CD14-positive monocyte (primary cell): ENCODE data around the gene TOMM20. TPM values are rescaled to one million over a fixed set of nuclear protein-coding genes. Genes with fewer than 3 reads are reported as not detected.
"Not testable (repeated sequence)": the region's sequence is repeated elsewhere in the genome, so short reads cannot be mapped to it uniquely, and the experiment has no call there.

ENCODE experiments used
- DNase-seq, 3 donors: peaks; one replicate each; pipeline ENCODE4 v3.0.0-alpha.2; 2011 to 2022
- H2AFZ ChIP-seq: 2 replicates; pipeline ENCODE4 v1.6.0; 2012; ENCODE audit warnings: mild to moderate bottlenecking, low read depth, low read length, inconsistent platforms; ENCODE audit not compliant: insufficient read depth, poor library complexity, severe bottlenecking
- H3K27ac ChIP-seq, 2 donors: 1 replicate in 1 of 2; 2 replicates in 1 of 2; pipeline ENCODE4 v1.5.1; 2012 to 2013; ENCODE audit warnings: low read length in 2 of 2, control low read depth in 1 of 2, inconsistent platforms in 1 of 2, low read depth in 1 of 2, mild to moderate bottlenecking in 1 of 2
- H3K27me3 ChIP-seq, 2 donors: one replicate each; pipeline versions ENCODE4 v1.6.0 to v1.6.1; 2011 to 2013; ENCODE audit warnings: low read length in 2 of 2; ENCODE audit not compliant: control insufficient read depth in 2 of 2, insufficient read depth in 2 of 2
- H3K36me3 ChIP-seq, 2 donors: replicated peaks in 1 of 2; 1 replicate in 1 of 2; 2 replicates in 1 of 2; pipeline versions ENCODE4 v1.5.1 to v1.6.1; 2012 to 2013; ENCODE audit warnings: low read length in 2 of 2, control low read depth in 1 of 2, inconsistent platforms in 1 of 2, mild to moderate bottlenecking in 1 of 2; ENCODE audit not compliant: insufficient read depth in 2 of 2, control insufficient read depth in 1 of 2
- H3K4me1 ChIP-seq, 2 donors: 1 replicate in 1 of 2; 2 replicates in 1 of 2; pipeline versions ENCODE4 v1.5.1 to v1.6.1; 2012 to 2013; ENCODE audit warnings: low read length in 2 of 2, control low read depth in 1 of 2, inconsistent platforms in 1 of 2, mild to moderate bottlenecking in 1 of 2, moderate library complexity in 1 of 2; ENCODE audit not compliant: insufficient read depth in 2 of 2, control insufficient read depth in 1 of 2
- H3K4me2 ChIP-seq: replicated peaks from 2 replicates; pipeline ENCODE3; 2012; ENCODE audit warnings: low read length, moderate library complexity, mild to moderate bottlenecking; ENCODE audit not compliant: poor library complexity, severe bottlenecking; ENCODE audit errors: extremely low read depth
- H3K4me3 ChIP-seq, 3 experiments: fragments of 200-600 bp in 1 of 3; sonication (generic) in 1 of 3; replicated peaks in 1 of 3; 1 replicate in 2 of 3; 2 replicates in 1 of 3; pipeline ENCODE4 v1.5.1; 2011 to 2013; ENCODE audit warnings: low read length in 3 of 3, mild to moderate bottlenecking in 3 of 3, control low read depth in 2 of 3, low read depth in 2 of 3, inconsistent platforms in 1 of 3, moderate library complexity in 1 of 3
- H3K79me2 ChIP-seq: 2 replicates; pipeline ENCODE4 v1.6.0; 2012; ENCODE audit warnings: mild to moderate bottlenecking, control low read depth, inconsistent platforms, low read length, moderate library complexity; ENCODE audit not compliant: insufficient read depth
- H3K9ac ChIP-seq: 2 replicates; pipeline ENCODE4 v1.6.0; 2017; ENCODE audit warnings: low read length, mild to moderate bottlenecking; ENCODE audit not compliant: insufficient read depth, poor library complexity, severe bottlenecking
- H3K9me3 ChIP-seq, 2 donors: replicated peaks in 1 of 2; 1 replicate in 1 of 2; 2 replicates in 1 of 2; pipeline versions ENCODE4 v1.5.1 to v1.6.1; 2012 to 2013; ENCODE audit warnings: low read length in 2 of 2, control low read depth in 1 of 2; ENCODE audit not compliant: control insufficient read depth in 1 of 2, insufficient read depth in 1 of 2
- H4K20me1 ChIP-seq: 2 replicates; pipeline ENCODE4 v1.6.0; 2012; ENCODE audit warnings: mild to moderate bottlenecking, low read length, control low read depth, moderate library complexity; ENCODE audit not compliant: insufficient read depth
- H3K27ac Mint-ChIP-seq, 7 donors: one replicate each; pipeline ENCODE4 v1.8.0; 2020; ENCODE audit warnings: mild to moderate bottlenecking in 7 of 7, mixed read lengths in 7 of 7, moderate library complexity in 6 of 7, inconsistent platforms in 2 of 7
- H3K27me3 Mint-ChIP-seq, 3 donors: one replicate each; pipeline ENCODE4 v1.8.0; 2021 to 2022; ENCODE audit warnings: low read depth in 3 of 3, mild to moderate bottlenecking in 3 of 3, mixed read lengths in 3 of 3, moderate library complexity in 3 of 3, inconsistent platforms in 1 of 3
- H3K36me3 Mint-ChIP-seq, 2 donors: one replicate each; pipeline ENCODE4 v1.8.0; 2020; ENCODE audit warnings: mixed read lengths in 2 of 2, inconsistent platforms in 1 of 2, mild to moderate bottlenecking in 1 of 2
- H3K4me1 Mint-ChIP-seq: one replicate; pipeline ENCODE4 v1.8.0; 2020; ENCODE audit warnings: mild to moderate bottlenecking, mixed read lengths
- H3K4me3 Mint-ChIP-seq, 2 donors: one replicate each; pipeline ENCODE4 v1.8.0; 2020; ENCODE audit warnings: mild to moderate bottlenecking in 2 of 2, mixed read lengths in 2 of 2, moderate library complexity in 1 of 2
- H3K9me3 Mint-ChIP-seq, 7 donors: one replicate each; pipeline ENCODE4 v1.8.0; 2020 to 2022; ENCODE audit warnings: mixed read lengths in 7 of 7, mild to moderate bottlenecking in 6 of 7, moderate library complexity in 6 of 7, inconsistent platforms in 2 of 7
- WGBS: methylation state at CpG from one replicate; pipeline ENCODE4 v1.1.5; 2013; ENCODE audit warnings: missing lambda C conversion rate; ENCODE audit not compliant: insufficient coverage; 5-methylcytosine and 5-hydroxymethylcytosine counted together
- intact Hi-C, 2 donors: fragments of 100-400 bp; cut with micrococcal nuclease; formaldehyde crosslinking; loops; one replicate each; pipeline versions ENCODE4 v1.15.0 to v1.15.1; 2023
- polyA plus RNA-seq, 3 donors: library from polyadenylated mRNA; depleted of rRNA in 1 of 3; unstranded in 2 of 3; stranded (reverse) in 1 of 3; fragments of 300-500 nt in 2 of 3; fragments of >200 nt in 1 of 3; fragmentation: Illumina TruSeq in 2 of 3; gene quantifications; 1 replicate in 2 of 3; 2 replicates in 1 of 3; pipeline ENCODE4 v1.2.3, GENCODE V29; 2012 to 2021
- TF ChIP-seq, protein P1 (sequence below): fragments of 200-600 bp; IDR thresholded peaks from one replicate; pipeline ENCODE4 v1.8.0; 2022; ENCODE audit warnings: antibody characterized with exemption, mild to moderate bottlenecking

TOMM20 gene
- polyA plus RNA-seq, 3 donors: 26.5 to 34.8 (median 31.5) TPM

DNA sequence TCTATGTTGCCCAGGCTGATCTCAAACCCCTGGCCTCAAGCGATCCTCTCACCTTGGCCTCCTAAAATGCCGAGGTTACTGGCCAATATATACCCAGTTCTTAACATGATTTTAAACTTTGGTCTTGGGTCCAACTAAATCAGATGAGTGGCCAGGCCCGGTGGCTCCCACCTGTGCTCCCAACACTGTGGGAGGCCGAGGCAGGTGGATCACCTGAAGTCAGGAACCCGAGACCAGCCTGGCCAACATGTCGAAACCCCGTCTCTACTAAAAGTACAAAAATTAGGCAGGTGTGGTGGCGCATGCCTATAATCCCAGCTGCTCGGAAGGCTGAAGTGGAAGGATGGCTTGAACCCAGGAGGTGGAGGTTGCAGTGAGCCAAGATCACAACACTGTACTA is 29.6 kb downstream of the TOMM20 start:
- 100% methylated on average over 4 of the region's 9 CpGs for WGBS
- H2AFZ ChIP-seq: no peak overlapping the region

DNA sequence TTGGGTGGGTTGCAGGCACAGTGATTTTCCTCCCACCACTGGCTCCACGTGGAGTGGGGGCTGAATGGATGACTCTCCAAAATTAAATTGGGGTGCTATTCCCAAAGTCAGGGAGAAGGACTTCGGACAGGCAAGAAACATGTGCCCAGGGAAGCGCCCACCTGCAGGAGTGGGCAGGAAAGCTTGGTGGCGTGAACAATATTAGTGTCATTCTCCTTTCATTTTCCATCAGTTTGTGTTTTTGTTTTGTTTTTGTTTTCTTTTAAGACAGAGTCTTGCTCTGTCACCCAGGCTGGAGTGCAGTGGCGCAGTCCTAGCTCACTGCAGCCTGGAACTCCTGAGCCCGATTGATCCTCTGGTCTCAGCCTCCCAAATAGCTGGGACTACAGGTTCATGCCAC is 30.1 kb downstream of the TOMM20 start:
- H3K36me3 ChIP-seq: no peaks in the 10 kb centered on the region
- H3K4me3 Mint-ChIP-seq: no peak overlapping the region
- H2AFZ ChIP-seq: no peak overlapping the region
- H3K9me3 Mint-ChIP-seq: peaks cover 0 to 5% (median 0%) of the 10 kb centered on the region in 7 donors
- no peak overlapping the region for H3K27ac ChIP-seq
- H3K36me3 Mint-ChIP-seq: no peaks in the 10 kb centered on the region
- TF ChIP-seq, protein P1, sequence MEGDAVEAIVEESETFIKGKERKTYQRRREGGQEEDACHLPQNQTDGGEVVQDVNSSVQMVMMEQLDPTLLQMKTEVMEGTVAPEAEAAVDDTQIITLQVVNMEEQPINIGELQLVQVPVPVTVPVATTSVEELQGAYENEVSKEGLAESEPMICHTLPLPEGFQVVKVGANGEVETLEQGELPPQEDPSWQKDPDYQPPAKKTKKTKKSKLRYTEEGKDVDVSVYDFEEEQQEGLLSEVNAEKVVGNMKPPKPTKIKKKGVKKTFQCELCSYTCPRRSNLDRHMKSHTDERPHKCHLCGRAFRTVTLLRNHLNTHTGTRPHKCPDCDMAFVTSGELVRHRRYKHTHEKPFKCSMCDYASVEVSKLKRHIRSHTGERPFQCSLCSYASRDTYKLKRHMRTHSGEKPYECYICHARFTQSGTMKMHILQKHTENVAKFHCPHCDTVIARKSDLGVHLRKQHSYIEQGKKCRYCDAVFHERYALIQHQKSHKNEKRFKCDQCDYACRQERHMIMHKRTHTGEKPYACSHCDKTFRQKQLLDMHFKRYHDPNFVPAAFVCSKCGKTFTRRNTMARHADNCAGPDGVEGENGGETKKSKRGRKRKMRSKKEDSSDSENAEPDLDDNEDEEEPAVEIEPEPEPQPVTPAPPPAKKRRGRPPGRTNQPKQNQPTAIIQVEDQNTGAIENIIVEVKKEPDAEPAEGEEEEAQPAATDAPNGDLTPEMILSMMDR: no peak
- no peak overlapping the region for H3K4me3 ChIP-seq
- H3K27me3 ChIP-seq: no peaks in the 10 kb centered on the region
- H3K79me2 ChIP-seq: no peaks in the 10 kb centered on the region
- intact Hi-C loops: no loop called here
- no peak for DNase-seq
- no peak overlapping the region for H3K27ac Mint-ChIP-seq
- peaks cover 14% of the 10 kb centered on the region for H3K4me1 Mint-ChIP-seq
- H3K9ac ChIP-seq: no peak overlapping the region
- H3K9me3 ChIP-seq: no peaks in the 10 kb centered on the region
- H3K4me2 ChIP-seq: no peak overlapping the region
- peaks cover 5 to 6% of the 10 kb centered on the region in 2 donors for H3K4me1 ChIP-seq
- WGBS: 100% methylated on average over 1 of the region's 6 CpGs
- no peaks in the 10 kb centered on the region for H4K20me1 ChIP-seq
- peaks cover 3 to 4% (median 4%) of the 10 kb centered on the region in 3 donors for H3K27me3 Mint-ChIP-seq

More for the DNA sequence above, 29.6 kb downstream of the TOMM20 start:
- intact Hi-C loops: no loop called here
- Mint-ChIP-seq H3K9me3 (peaks cover 0 to 5% (median 0%) of the 10 kb centered on the region in 7 donors), H3K36me3 (peaks cover 0 to 2% of the 10 kb centered on the region in 2 donors), H3K27ac (no peak overlapping the region), H3K27me3 (peaks cover 3 to 8% (median 4%) of the 10 kb centered on the region in 3 donors), H3K4me1 (peaks cover 12% of the 10 kb centered on the region), H3K4me3 (no peak overlapping the region)
- TF ChIP-seq, protein P1: no peak
- H3K36me3 ChIP-seq: no peaks in the 10 kb centered on the region
- H3K4me2 ChIP-seq: no peak overlapping the region
- H3K79me2 ChIP-seq: no peaks in the 10 kb centered on the region
- H3K27ac ChIP-seq: no peak overlapping the region
- H3K27me3 ChIP-seq: no peaks in the 10 kb centered on the region
- H3K9ac ChIP-seq: no peak overlapping the region
- no peak overlapping the region for H3K4me3 ChIP-seq
- no peaks in the 10 kb centered on the region for H4K20me1 ChIP-seq
- no peaks in the 10 kb centered on the region for H3K9me3 ChIP-seq
- no peak for DNase-seq
- H3K4me1 ChIP-seq: peaks cover 2 to 4% of the 10 kb centered on the region in 2 donors

DNA sequence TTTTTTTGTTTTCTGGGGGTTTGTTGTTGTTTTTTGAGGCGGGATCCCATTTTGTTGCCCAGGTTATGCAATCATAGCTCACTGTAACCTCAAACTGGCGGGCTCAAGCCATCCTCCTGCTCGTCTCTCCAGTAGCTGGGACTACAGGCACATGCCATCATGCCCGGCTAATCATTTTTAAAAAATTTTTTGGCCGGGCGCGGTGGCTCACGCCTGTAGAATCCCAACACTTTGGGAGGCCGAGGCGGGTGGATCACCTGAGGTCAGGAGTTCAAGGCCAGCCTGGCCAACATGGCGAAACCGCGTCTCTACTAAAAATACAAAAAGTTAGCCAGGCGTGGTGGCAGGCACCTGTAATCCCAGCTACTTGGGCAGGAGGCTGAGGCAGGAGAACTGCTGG is 31.1 kb downstream of the TOMM20 start:
- not testable (repeated sequence) for H3K9me3 Mint-ChIP-seq, H3K27ac Mint-ChIP-seq, DNase-seq

More for the DNA sequence above, 31.1 kb downstream of the TOMM20 start:
- H3K36me3 Mint-ChIP-seq, H3K36me3 ChIP-seq, H3K79me2 ChIP-seq, H3K4me3 ChIP-seq, H4K20me1 ChIP-seq, H3K4me3 Mint-ChIP-seq, H3K27ac ChIP-seq, H3K4me2 ChIP-seq, H3K27me3 Mint-ChIP-seq, H3K9ac ChIP-seq, H3K27me3 ChIP-seq, H2AFZ ChIP-seq, H3K9me3 ChIP-seq, intact Hi-C loops: not testable (repeated sequence)
- H3K4me1 ChIP-seq: peaks cover 9 to 10% of the 10 kb centered on the region in 2 donors
- 97% methylated on average over 11 of the region's 14 CpGs for WGBS
- H3K4me1 Mint-ChIP-seq: peaks cover 19% of the 10 kb centered on the region
